Transverse colon (tissue), 4 donors: ENCODE measurements around the gene DARS1.

Experiments used
- EP300 ChIP-seq: sonication (generic); formaldehyde crosslinking; IDR thresholded peaks from one replicate; pipeline ENCODE4 v1.6.1; 2017; ENCODE audit warnings: antibody characterized with exemption, low read depth
- POLR2A ChIP-seq: fragments of 450-650 bp; IDR thresholded peaks from one replicate; pipeline ENCODE4 v1.6.1; 2016; ENCODE audit warnings: antibody characterized with exemption, mild to moderate bottlenecking, moderate library complexity
- POLR2AphosphoS5 ChIP-seq, 3 donors: sonication (generic); formaldehyde crosslinking; IDR thresholded peaks; one replicate each; pipeline ENCODE4 v1.6.1; 2016; ENCODE audit warnings: antibody characterized with exemption in 3 of 3
- TF ChIP-seq, protein P1 (sequence below), 5 experiments: fragments of 200-600 bp in 3 of 5; fragments of 450-650 bp in 2 of 5; sonication (generic) in 3 of 5; IDR thresholded peaks; 1 replicate in 2 of 5; 2 replicates in 3 of 5; pipeline ENCODE4 v1.5.1; 2016 to 2017; ENCODE audit warnings: antibody characterized with exemption in 5 of 5, inconsistent platforms in 3 of 5, mild to moderate bottlenecking in 2 of 5, moderate library complexity in 1 of 5

DNA sequence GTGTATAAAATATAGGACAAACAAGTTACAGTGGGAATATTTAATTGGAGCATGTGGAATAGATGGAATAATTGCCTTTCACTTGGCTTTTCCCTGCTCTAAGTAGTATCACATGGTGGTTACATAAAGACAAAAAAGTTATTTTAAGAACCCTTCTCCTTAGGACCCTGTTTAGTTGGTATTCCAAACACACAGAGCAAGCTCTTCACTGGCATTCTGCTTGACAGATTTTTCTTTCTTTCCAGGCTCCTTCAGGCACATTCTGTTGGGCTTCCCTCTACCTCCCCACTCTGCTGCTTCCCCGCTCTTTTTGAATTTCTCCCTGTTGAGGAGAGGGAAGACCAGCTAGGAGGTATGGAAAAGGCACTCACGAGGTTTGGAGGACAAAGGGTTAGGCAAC is 29.0 kb upstream of the DARS1 start:
- TF ChIP-seq POLR2A (no peak), POLR2AphosphoS5 (IDR thresholded peaks at IDR 0.05) (no peak), EP300 (no peak)
- TF ChIP-seq, protein P1, sequence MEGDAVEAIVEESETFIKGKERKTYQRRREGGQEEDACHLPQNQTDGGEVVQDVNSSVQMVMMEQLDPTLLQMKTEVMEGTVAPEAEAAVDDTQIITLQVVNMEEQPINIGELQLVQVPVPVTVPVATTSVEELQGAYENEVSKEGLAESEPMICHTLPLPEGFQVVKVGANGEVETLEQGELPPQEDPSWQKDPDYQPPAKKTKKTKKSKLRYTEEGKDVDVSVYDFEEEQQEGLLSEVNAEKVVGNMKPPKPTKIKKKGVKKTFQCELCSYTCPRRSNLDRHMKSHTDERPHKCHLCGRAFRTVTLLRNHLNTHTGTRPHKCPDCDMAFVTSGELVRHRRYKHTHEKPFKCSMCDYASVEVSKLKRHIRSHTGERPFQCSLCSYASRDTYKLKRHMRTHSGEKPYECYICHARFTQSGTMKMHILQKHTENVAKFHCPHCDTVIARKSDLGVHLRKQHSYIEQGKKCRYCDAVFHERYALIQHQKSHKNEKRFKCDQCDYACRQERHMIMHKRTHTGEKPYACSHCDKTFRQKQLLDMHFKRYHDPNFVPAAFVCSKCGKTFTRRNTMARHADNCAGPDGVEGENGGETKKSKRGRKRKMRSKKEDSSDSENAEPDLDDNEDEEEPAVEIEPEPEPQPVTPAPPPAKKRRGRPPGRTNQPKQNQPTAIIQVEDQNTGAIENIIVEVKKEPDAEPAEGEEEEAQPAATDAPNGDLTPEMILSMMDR (IDR thresholded peaks at IDR 0.05) = no peak
